Eye (tissue), 1 donor: ENCODE data around the gene ACOX1.
A peak's percentile ranks its signal among the peaks of the same experiment; 100 is the strongest.

Experiments
- DNase-seq: peaks from one replicate; pipeline ENCODE4 v3.0.0-alpha.2; 2015

ACOX1 gene

GRCh38 chr17:75978938-75979704 lies at the start of gene ACOX1, which contains the start of gene TEN1:
Gene ACOX1 (minus strand): TSS chr17:75979166. CDS start chr17:75979073, 93 bp downstream.
Gene TEN1 (plus strand): TSS chr17:75979240. CDS start chr17:75986193, 6,953 bp downstream.
- DNase-seq = peak; percentile 99

- peak; percentile 20 for DNase-seq
Observed at GRCh38 chr17:76027159-76027839, 48.3 kb upstream of the ACOX1 start, which contains the start of gene EVPL. Gene EVPL (minus strand): TSS chr17:76027306. CDS start chr17:76027198, 108 bp downstream.

- no peak for DNase-seq
Observed at GRCh38 chr17:76026714-76027158, 47.8 kb upstream of the ACOX1 start.

- no peak for DNase-seq
Observed at GRCh38 chr17:76025294-76025693, 46.3 kb upstream of the ACOX1 start.

- no peak for DNase-seq
Observed at GRCh38 chr17:76024353-76024752, 45.4 kb upstream of the ACOX1 start.

GRCh38 chr17:76023900-76024237 lies 44.9 kb upstream of the ACOX1 start:
- no peak for DNase-seq

- DNase-seq = no peak
Observed at GRCh38 chr17:76022973-76023899, 44.3 kb upstream of the ACOX1 start.

- no peak for DNase-seq
Observed at GRCh38 chr17:76022285-76022684, 43.3 kb upstream of the ACOX1 start.

- no peak for DNase-seq
Observed at GRCh38 chr17:76019833-76020467, 41.0 kb upstream of the ACOX1 start.

- no peak for DNase-seq
Observed at GRCh38 chr17:76018801-76019200, 39.8 kb upstream of the ACOX1 start.

- no peak for DNase-seq
Observed at GRCh38 chr17:76018340-76018680, 39.3 kb upstream of the ACOX1 start.

GRCh38 chr17:76017481-76018339 lies 38.7 kb upstream of the ACOX1 start:
- DNase-seq = no peak

GRCh38 chr17:76014925-76015261 lies 35.9 kb upstream of the ACOX1 start:
- DNase-seq = no peak

GRCh38 chr17:76014100-76014924 lies 35.3 kb upstream of the ACOX1 start:
- DNase-seq = peak; percentile 90

- DNase-seq = no peak
Observed at GRCh38 chr17:76013377-76013932, 34.5 kb upstream of the ACOX1 start.

- DNase-seq = no peak
Observed at GRCh38 chr17:76011951-76012350, 33.0 kb upstream of the ACOX1 start.

- DNase-seq = no peak
Observed at GRCh38 chr17:76009969-76010661, 31.1 kb upstream of the ACOX1 start.

- DNase-seq = no peak
Observed at GRCh38 chr17:76009447-76009846, 30.5 kb upstream of the ACOX1 start.

- DNase-seq = no peak
Observed at GRCh38 chr17:76008630-76009425, 29.9 kb upstream of the ACOX1 start.
